GM12873 (cell line): ENCODE data around the gene GPRC5C.

Experiments
- CTCF ChIP-seq: IDR thresholded peaks from 2 replicates; pipeline ENCODE4 v1.5.1; 2012; ENCODE audit warnings: low read depth, mild to moderate bottlenecking, moderate library complexity, low read length, control low read depth; ENCODE audit not compliant: insufficient read depth; ENCODE audit errors: missing control alignments

Gene GPRC5C

GRCh38 chr17:74460241-74460640 is 28.4 kb downstream of the GPRC5C start:
- no peak for TF ChIP-seq CTCF

GRCh38 chr17:74460996-74461395 is 29.1 kb downstream of the GPRC5C start:
- TF ChIP-seq CTCF = no peak

- no peak for TF ChIP-seq CTCF
Measured at GRCh38 chr17:74461611-74462010, 29.7 kb downstream of the GPRC5C start.

GRCh38 chr17:74464730-74465377 is 33.0 kb downstream of the GPRC5C start:
- no peak for TF ChIP-seq CTCF

DNA sequence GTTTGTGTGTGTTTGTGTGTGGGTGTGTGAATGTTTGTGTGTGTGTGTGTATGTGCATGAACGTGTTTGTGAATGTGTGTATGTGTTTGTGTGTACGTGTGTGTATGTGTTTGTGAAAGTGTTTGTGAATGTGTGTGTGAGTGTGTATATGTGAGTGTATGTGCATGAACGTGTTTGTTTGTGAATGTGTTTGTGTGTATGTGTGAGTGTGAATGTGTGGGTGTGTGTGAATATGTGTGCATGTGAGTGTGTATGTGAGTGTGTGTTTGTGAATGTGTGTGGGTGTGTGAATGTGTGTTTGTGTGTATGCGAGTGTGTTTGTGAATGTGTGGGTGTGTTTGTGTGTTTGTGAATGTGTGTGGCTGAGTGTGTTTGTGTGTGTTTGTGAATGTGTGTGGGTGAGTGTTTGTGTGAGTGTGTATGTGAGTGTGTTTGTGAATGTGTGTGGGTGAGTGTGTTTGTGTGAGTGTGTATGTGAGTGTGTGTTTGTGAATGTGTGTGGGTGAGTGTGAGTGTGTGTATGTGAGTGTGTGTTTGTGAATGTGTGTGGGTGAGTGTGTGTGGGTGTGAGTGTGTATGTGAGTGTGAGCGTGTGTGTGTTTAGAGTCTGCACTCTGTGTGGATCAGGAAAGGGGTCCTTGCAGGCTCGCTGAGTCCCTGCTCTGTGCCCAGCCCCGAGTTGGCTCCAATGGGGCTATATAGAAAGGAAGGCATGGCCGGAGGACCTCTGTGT is 33.7 kb downstream of the GPRC5C start:
- TF ChIP-seq CTCF = no peak

DNA sequence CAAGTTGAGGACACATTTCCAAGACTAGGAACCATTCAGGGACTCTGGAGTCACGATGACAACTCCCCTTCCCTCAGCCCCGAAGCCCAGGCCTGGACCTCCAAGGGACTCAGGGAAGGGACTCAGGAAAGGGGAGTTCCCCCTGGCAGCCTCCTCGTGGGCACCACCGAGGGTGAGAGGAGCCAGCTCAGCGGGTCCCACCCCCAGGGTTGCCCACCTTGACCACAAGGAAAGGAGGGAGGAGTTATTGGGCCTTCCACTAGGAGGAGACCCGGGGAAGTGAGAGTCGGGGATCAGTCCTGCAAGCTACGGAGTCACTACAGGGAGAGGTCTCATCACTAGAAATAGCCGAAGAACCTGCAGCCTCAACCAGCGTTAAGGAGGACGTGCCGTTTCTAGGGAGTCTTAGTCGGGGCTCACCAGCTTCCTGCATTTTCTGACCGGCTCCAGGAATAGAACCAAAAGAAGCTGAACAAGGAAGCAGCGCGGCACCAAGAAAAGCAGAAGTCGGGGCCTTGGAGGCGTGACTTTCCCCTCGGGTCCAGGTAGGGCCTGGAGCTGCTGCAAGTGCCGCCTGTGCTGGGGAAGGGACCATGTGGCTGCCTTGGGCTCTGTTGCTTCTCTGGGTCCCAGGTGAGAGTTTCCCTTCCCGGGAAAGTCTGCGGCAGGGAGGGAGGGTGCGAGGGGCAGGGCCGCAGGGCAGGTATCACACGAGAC is 34.4 kb downstream of the GPRC5C start, which contains the start of gene CD300A:
TSS of gene CD300A (plus strand) at position 524 of the 717 bp plus-strand sequence. CDS start at position 594, 70 bp downstream.
- TF ChIP-seq CTCF = peak; percentile 6

GRCh38 chr17:74466828-74467184 is 34.9 kb downstream of the GPRC5C start:
- no peak for TF ChIP-seq CTCF
